Epithelial cell of umbilical artery (primary cell): ENCODE measurements around the gene KLF12. TPM values are rescaled to one million over a fixed set of nuclear protein-coding genes. Genes with fewer than 3 reads are reported as not detected.

ENCODE experiments used
- total RNA-seq: library from RNA; depleted of rRNA; stranded (reverse); fragments of >200 nt; gene quantifications from 2 replicates; pipeline ENCODE4 v1.2.3, GENCODE V29; 2014

Gene KLF12
- 9.4 and 10.7 TPM in 2 replicates for total RNA-seq

GRCh38 chr13:74134221-74134776 lies at the start of gene KLF12:
Gene KLF12 (minus strand): TSS chr13:74134404.

